T-helper 2 cell treated with Interferon-gamma antibody and Interleukin-4, amounts not matched to agents 5 μg/mL and 100 μg/mL, for 36 hours (primary cell): ENCODE data around the gene COBLL1.

ENCODE experiments used
- DNase-seq: peaks from one replicate; pipeline ENCODE4 v3.0.0; 2021; ENCODE audit warnings: low spot score
- H3K27ac Mint-ChIP-seq: one replicate; pipeline ENCODE4 v1.8.0; 2021; ENCODE audit warnings: mild to moderate bottlenecking, mixed read lengths
- H3K27me3 Mint-ChIP-seq: one replicate; pipeline ENCODE4 v1.8.0; 2021; ENCODE audit warnings: low read depth, mixed read lengths
- H3K36me3 Mint-ChIP-seq: one replicate; pipeline ENCODE4 v1.8.0; 2021; ENCODE audit warnings: low read depth, mixed read lengths
- H3K4me1 Mint-ChIP-seq: one replicate; pipeline ENCODE4 v1.8.0; 2021; ENCODE audit warnings: low read depth, mixed read lengths
- H3K4me3 Mint-ChIP-seq: one replicate; pipeline ENCODE4 v1.8.0; 2022; ENCODE audit warnings: mild to moderate bottlenecking, moderate library complexity, mixed read lengths
- H3K9me3 Mint-ChIP-seq: one replicate; pipeline ENCODE4 v1.8.0; 2021; ENCODE audit warnings: mixed read lengths

The COBLL1 gene

GRCh38 chr2:164818149-164819136 is 23.2 kb downstream of the COBLL1 start:
- Mint-ChIP-seq H3K4me1 (no peaks in the 10 kb centered on the region), H3K4me3 (no peak overlapping the region), H3K9me3 (no peaks in the 10 kb centered on the region), H3K27me3 (no peaks in the 10 kb centered on the region), H3K27ac (no peak overlapping the region), H3K36me3 (no peaks in the 10 kb centered on the region)
- DNase-seq = no peak

DNA sequence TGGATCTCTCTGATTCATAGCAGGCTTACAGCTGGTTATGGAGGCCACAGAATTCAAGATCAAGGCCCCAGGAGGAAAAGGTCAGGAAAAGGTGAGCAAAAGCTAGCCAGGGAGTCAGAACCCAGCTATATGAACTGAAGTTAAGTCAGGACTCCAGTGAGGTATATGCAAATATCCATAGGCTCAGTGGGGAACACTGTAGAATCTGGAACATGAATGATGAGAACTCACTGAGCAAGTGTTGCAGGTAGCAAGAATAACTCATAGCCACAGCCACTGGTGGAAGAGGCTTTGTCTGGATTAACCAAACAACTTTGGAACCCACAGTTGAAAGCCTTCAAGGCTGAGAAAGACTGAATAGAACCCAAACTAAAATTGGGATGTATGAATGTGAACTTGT is 24.7 kb downstream of the COBLL1 start:
- Mint-ChIP-seq H3K4me1 (no peaks in the 10 kb centered on the region), H3K27me3 (no peaks in the 10 kb centered on the region), H3K4me3 (no peak overlapping the region), H3K27ac (no peak overlapping the region), H3K36me3 (no peaks in the 10 kb centered on the region), H3K9me3 (no peaks in the 10 kb centered on the region)
- no peak for DNase-seq

GRCh38 chr2:164816046-164816445 is 25.6 kb downstream of the COBLL1 start:
- Mint-ChIP-seq H3K36me3 (no peaks in the 10 kb centered on the region), H3K4me3 (no peak overlapping the region), H3K4me1 (no peaks in the 10 kb centered on the region), H3K27me3 (no peaks in the 10 kb centered on the region), H3K9me3 (no peaks in the 10 kb centered on the region), H3K27ac (no peak overlapping the region)
- DNase-seq = no peak

- no peaks in the 10 kb centered on the region for H3K4me1 Mint-ChIP-seq
- DNase-seq = no peak
- H3K9me3 Mint-ChIP-seq = no peaks in the 10 kb centered on the region
- no peaks in the 10 kb centered on the region for H3K36me3 Mint-ChIP-seq
- no peaks in the 10 kb centered on the region for H3K27me3 Mint-ChIP-seq
- H3K27ac Mint-ChIP-seq = no peak overlapping the region
- no peak overlapping the region for H3K4me3 Mint-ChIP-seq
Measured at GRCh38 chr2:164815071-164815793, 26.4 kb downstream of the COBLL1 start.

DNA sequence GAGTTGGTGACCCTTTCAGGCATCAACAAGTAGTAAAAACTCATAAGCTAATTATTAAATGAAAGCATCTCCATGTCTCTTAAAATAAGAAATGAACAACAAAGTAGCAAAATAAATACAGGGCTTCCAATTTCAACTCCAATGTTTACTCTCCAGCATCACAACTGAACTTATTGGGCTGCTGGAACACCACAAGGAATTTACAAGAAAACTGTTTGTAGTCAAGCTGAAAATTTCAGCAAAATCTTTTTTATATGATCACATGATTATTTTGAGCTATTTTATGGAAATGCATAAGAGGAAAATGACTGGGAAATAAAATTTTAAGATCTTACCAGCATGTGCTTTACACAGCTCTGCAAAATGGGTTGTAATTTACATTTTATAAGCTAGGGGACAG is 28.1 kb downstream of the COBLL1 start:
- H3K4me3 Mint-ChIP-seq = no peak overlapping the region
- H3K27me3 Mint-ChIP-seq = no peaks in the 10 kb centered on the region
- H3K27ac Mint-ChIP-seq = no peak overlapping the region
- DNase-seq = no peak
- no peaks in the 10 kb centered on the region for H3K9me3 Mint-ChIP-seq
- H3K4me1 Mint-ChIP-seq = no peaks in the 10 kb centered on the region
- H3K36me3 Mint-ChIP-seq = no peaks in the 10 kb centered on the region

GRCh38 chr2:164812378-164812777 is 29.2 kb downstream of the COBLL1 start:
- H3K36me3 Mint-ChIP-seq = no peaks in the 10 kb centered on the region
- no peaks in the 10 kb centered on the region for H3K27me3 Mint-ChIP-seq
- H3K27ac Mint-ChIP-seq = no peak overlapping the region
- no peak for DNase-seq
- H3K4me3 Mint-ChIP-seq = no peak overlapping the region
- no peaks in the 10 kb centered on the region for H3K9me3 Mint-ChIP-seq
- H3K4me1 Mint-ChIP-seq = no peaks in the 10 kb centered on the region

DNA sequence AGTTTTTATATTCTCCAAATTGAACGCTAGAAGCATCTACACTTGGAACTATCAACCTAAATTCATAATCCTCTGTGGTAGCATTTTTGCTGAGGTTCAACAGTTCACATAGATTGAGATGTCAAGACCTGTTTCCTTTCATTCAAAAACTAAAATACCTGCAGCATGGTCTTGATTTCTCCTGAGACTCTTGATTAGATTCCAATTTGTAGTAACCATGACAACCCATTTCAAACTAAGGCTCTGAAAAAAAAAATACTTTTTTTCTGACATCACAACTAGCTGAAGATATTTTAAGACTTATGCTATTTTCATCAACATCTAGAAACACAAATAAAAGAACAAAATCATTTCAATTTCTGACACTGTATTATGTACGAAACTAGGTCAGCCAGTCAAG is 29.8 kb downstream of the COBLL1 start:
- H3K4me3 Mint-ChIP-seq = no peak overlapping the region
- no peak for DNase-seq
- H3K4me1 Mint-ChIP-seq = no peaks in the 10 kb centered on the region
- H3K36me3 Mint-ChIP-seq = no peaks in the 10 kb centered on the region
- H3K27me3 Mint-ChIP-seq = no peaks in the 10 kb centered on the region
- no peak overlapping the region for H3K27ac Mint-ChIP-seq
- H3K9me3 Mint-ChIP-seq = no peaks in the 10 kb centered on the region

GRCh38 chr2:164810843-164811242 is 30.8 kb downstream of the COBLL1 start:
- no peaks in the 10 kb centered on the region for H3K36me3 Mint-ChIP-seq
- H3K4me1 Mint-ChIP-seq = no peaks in the 10 kb centered on the region
- no peak overlapping the region for H3K4me3 Mint-ChIP-seq
- no peak for DNase-seq
- H3K27me3 Mint-ChIP-seq = no peaks in the 10 kb centered on the region
- no peak overlapping the region for H3K27ac Mint-ChIP-seq
- H3K9me3 Mint-ChIP-seq = no peaks in the 10 kb centered on the region

- Mint-ChIP-seq H3K4me3 (no peak overlapping the region), H3K27me3 (no peaks in the 10 kb centered on the region), H3K27ac (no peak overlapping the region), H3K4me1 (no peaks in the 10 kb centered on the region), H3K36me3 (no peaks in the 10 kb centered on the region), H3K9me3 (no peaks in the 10 kb centered on the region)
- no peak for DNase-seq
Measured at GRCh38 chr2:164808776-164809175, 32.8 kb downstream of the COBLL1 start.

GRCh38 chr2:164803776-164804466 is 37.7 kb downstream of the COBLL1 start:
- Mint-ChIP-seq H3K27ac (no peak overlapping the region), H3K9me3 (no peaks in the 10 kb centered on the region), H3K4me1 (no peaks in the 10 kb centered on the region), H3K4me3 (no peak overlapping the region), H3K36me3 (no peaks in the 10 kb centered on the region), H3K27me3 (no peaks in the 10 kb centered on the region)
- no peak for DNase-seq

DNA sequence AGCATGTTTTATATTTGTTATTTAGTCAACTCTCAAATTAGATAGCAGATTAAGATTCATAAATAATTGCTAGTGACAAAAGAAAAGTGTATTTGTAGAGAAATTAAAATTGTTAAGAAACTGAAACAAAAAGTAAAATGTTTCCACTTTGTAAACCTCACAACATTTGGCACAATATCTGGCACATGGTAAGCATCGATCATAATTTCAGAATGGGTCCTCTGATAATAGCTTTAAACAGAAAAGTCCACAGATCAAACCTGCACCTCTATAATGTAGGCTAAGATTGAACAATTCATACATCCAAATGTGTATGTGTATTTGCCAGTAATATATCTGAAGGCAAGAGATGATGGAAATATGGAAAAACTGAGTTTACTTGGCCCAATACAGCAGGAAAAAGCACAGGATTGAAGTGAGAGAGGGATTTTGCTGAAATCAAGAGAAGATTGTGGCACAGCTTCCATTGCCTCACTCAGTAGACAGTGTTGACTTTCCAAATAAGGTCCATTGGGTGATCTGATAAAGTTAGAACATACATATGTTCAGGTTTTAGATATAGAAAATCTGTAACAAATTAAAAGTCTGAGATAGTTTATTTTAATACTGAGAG is 39.4 kb downstream of the COBLL1 start:
- no peak overlapping the region for H3K27ac Mint-ChIP-seq
- no peak for DNase-seq
- H3K36me3 Mint-ChIP-seq = no peaks in the 10 kb centered on the region
- no peak overlapping the region for H3K4me3 Mint-ChIP-seq
- peaks cover 2% of the 10 kb centered on the region for H3K4me1 Mint-ChIP-seq
- no peaks in the 10 kb centered on the region for H3K9me3 Mint-ChIP-seq
- H3K27me3 Mint-ChIP-seq = peaks cover 4% of the 10 kb centered on the region

DNA sequence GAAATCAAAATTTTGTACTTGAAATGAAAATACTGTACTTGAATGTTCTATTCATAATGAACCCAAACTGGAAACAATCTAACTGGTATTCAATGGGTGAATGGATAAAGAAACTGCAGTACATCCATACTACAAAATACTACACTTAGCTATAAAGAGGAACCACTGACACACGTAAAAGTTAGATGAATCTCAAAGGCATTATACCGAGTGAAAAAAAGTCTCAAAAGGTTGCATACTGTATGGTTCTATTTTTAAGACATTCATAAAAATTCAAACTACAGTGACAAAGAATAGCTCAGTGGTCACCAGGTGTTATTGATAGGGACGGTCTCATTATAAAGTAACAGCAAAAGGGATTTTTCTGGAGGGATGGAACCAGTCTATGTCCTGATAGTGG is 41.1 kb downstream of the COBLL1 start:
- H3K4me3 Mint-ChIP-seq = no peak overlapping the region
- no peak for DNase-seq
- peaks cover 4% of the 10 kb centered on the region for H3K27me3 Mint-ChIP-seq
- no peaks in the 10 kb centered on the region for H3K9me3 Mint-ChIP-seq
- peaks cover 2% of the 10 kb centered on the region for H3K4me1 Mint-ChIP-seq
- no peaks in the 10 kb centered on the region for H3K36me3 Mint-ChIP-seq
- no peak overlapping the region for H3K27ac Mint-ChIP-seq

- no peak overlapping the region for H3K4me3 Mint-ChIP-seq
- H3K27ac Mint-ChIP-seq = no peak overlapping the region
- no peaks in the 10 kb centered on the region for H3K9me3 Mint-ChIP-seq
- DNase-seq = no peak
- H3K4me1 Mint-ChIP-seq = peaks cover 2% of the 10 kb centered on the region
- H3K27me3 Mint-ChIP-seq = peaks cover 9% of the 10 kb centered on the region
- H3K36me3 Mint-ChIP-seq = no peaks in the 10 kb centered on the region
Measured at GRCh38 chr2:164797627-164798026, 44.0 kb downstream of the COBLL1 start.

- DNase-seq = no peak
- Mint-ChIP-seq H3K27me3 (peaks cover 9% of the 10 kb centered on the region), H3K4me3 (no peak overlapping the region), H3K9me3 (no peaks in the 10 kb centered on the region), H3K4me1 (peaks cover 2% of the 10 kb centered on the region), H3K27ac (no peak overlapping the region), H3K36me3 (no peaks in the 10 kb centered on the region)
Measured at GRCh38 chr2:164796999-164797398, 44.6 kb downstream of the COBLL1 start.
